GM19395 (cell line): ENCODE results near the gene POLD4.
"Not testable (repeated sequence)": the region's sequence is repeated elsewhere in the genome, so short reads cannot be mapped to it uniquely, and the experiment has no call there.

Source experiments
- ATAC-seq: cut with Tn5 transposase; IDR thresholded peaks from one replicate; pipeline ENCODE4 v1.9.1; 2021; ENCODE audit warnings: mild to moderate bottlenecking, moderate library complexity; ENCODE audit not compliant: unreplicated experiment

The POLD4 gene

DNA sequence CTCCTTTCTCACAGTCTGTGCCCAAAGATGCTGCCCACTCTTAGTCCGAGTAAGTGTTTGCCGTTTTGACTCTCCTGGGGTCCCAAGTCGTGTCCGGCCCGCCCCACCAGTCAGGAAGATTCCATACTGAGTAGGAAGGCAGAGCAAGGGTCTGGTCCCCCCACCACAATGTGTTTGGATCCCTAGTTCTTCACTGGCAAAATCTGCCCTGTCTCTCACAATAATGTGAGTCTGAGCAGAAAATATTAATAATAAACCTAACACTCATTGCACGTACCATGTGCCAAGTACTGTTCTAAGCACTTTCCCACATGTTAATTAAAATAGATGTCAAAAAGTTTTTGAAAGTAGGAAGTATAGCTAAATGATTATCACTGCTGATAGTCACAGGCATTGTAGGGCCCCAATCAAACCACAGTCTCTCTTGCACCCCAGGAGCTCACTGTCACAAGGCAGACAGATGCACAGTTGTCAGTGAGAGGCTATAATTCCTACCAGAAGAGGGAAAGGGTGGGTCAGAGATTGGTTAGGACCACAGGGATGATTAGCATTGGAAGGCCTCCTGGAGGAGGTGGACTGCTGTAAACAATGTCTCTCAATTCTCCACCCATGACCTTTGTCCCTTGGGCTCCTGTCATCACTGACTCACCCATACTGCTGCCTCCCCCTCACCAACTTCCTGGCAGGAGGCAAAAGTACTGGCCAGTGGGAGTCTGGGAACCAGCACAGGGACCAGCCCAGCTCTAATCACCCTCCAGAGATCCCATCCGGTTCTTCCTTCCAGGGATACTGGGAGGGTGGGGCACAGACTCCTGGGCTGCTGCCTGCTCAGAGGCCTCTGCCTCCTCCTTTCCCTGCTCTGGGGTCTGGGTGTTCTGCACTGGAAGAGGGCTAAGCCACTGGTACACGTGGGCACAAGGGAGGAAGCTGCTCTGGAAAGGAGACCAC lies 1.0 kb upstream of the POLD4 start:
- ATAC-seq, result no peak

DNA sequence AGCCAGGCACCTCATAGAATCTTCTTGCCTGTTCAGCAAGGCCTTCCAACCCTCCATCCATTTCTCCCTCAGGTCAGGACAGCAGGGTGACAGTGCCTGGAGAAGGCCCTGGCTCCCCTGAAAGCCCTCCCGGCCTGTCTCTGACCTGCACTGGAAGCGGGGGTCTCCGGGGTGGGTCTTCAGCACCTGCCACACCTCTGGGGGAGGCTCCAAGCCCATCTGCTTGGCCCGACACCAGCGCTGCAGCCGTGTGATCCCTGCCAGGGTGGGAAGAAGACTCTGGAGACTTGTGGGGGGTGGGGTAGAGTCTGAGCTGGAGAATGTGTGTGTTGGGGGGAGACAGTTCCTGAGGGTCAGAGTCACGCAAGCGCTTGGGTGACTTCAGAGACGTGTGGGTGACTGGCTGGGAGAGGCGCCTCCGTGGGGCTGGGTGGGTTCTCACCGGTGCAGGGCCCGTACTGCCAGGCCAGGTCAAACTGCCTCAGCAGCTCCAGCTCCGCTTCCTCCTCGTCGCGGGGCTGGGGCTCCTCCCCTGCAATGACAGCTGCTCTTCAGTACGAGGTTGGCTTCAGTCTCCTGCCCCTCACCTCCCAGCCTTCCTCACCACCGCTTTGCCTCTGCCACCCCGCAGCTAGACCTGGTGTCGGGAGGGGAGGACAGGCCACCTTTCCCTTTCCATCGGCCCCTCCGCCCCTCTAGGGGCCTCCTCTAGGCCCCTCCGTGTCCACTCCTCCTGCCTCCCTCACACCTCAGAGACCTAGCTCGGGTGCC lies 615 bp downstream of the POLD4 start:
- peak; percentile 24 for ATAC-seq

- ATAC-seq, result no peak
Observed at GRCh38 chr11:67351275-67352005, 1.9 kb downstream of the POLD4 start.

DNA sequence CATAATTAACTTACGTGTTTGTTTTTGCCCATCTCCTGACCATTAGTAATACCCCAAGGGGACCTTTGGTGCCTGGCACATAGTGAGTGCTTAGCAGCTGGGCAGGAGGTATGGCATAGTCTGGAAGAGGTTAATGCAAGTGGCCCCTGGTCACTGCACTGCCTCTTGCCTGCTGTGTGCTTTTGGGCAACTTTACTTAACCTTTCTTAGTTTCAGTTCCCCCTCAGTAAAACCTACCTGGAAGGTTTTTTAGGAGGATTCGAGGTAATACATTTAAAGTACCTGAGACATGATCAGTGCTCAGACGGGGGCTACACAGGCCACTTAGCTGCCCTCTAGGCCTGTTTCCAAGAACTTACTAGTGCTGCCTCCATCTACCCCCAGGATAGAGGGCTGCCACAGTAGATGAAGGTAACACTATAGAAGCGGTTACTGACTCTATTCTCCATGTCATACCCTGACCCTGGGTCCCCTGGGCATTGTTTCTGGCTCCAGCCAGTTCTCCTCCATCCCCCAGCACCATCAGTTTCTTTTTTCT lies 3.3 kb downstream of the POLD4 start:
- no peak for ATAC-seq

GRCh38 chr11:67349457-67349856 lies 3.9 kb downstream of the POLD4 start:
- ATAC-seq, result no peak

GRCh38 chr11:67349036-67349435 lies 4.3 kb downstream of the POLD4 start:
- no peak for ATAC-seq

DNA sequence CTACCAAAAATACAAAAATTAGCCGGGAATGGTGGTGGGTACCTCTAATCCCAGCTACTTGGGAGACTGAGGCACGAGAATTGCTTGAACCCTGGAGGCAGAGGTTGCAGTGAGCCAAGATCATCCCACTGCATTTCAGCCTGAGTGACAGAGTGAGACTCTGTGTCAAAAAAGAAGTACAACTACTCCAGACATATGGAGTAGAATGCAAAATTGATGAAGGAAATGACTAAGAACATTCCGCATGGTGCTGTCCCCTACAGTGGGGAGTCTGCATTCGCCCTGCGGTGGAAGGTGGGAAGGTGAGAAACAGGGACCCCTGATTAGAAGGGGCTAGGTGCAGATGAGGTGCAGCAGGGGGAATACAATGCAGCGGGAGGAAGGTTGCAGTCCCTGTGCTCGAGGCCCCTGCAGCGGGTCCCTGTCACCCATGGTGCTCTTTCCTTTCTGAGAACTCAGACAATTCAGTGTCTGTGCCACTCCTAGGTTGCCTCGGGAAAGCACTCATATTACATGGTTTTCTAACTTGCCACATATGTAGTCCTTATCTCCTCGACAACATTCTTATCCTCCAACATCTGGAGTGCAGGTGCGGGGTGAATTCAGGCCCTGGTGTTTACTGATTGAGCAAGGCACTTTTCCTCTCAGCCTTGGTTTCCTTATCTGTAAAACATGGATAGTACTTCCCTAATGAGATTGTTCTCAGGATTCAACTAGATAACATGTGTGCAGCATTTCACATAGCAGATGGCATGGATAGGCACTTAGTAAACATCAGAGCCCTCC lies 5.2 kb downstream of the POLD4 start:
- no peak for ATAC-seq

DNA sequence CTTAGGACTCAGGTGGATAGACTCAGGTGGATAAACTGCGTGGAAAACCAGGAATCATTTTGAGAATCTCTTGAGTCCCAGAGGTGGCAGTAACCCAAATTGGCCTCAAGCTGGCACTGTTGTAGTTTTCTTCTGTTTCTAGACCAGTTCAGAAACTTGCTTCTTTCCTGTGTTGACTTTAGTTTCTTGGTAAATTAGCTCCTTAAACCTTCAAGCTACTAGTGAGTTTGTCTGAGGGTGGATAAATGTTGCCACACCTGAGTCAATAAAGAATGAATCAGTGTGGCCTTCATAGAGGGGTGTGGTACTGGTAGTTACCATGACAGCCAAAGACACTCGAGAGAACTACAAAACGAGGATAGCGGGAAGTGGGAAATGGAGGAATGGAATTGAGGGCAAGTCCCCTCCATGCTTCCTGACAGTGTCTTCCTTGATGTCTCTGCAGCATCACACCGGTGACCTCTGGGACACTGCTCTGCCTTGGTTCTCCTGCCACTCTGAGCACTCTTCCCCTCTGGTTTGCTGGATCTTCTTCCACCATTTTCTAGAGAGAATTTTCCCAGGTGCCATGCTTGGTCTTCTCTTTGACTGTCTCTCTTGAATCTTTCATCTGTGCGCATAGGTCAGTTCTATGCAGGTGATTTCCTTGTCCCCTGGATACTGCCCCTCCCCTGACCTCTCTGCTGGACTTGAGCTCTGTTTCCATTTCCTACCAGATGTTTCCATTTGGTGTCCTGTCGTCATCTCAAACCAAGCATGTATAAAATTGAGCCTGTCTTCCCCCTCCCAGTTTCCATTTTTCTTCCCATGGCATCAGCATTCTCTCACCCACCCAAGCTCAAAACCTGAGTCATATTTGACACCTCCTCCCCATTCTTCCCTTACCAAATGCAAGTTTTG lies 7.2 kb downstream of the POLD4 start:
- ATAC-seq, result no peak

GRCh38 chr11:67345247-67345919 lies 8.0 kb downstream of the POLD4 start:
- ATAC-seq, result no peak

DNA sequence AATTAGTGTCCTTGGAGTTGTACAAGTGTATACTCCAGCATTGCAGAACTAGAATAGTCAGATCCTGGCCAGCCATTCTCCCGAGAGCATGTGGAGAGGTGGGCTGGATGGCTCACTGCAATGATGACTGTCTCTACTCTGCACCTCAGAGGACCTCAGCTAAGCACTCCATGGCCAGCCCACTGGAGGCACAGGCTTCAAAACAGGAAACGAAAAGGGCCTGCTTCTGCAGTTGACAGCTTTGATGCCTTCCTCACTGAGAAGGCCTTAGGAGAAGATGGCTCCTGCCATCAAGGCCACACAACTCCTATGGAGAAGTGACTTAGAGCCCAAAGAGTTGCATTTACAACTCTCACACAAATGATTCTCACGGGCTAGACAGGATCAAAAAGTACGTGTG lies 9.1 kb downstream of the POLD4 start:
- ATAC-seq, result no peak

- ATAC-seq, result no peak
Observed at GRCh38 chr11:67337257-67337656, 16.1 kb downstream of the POLD4 start.

DNA sequence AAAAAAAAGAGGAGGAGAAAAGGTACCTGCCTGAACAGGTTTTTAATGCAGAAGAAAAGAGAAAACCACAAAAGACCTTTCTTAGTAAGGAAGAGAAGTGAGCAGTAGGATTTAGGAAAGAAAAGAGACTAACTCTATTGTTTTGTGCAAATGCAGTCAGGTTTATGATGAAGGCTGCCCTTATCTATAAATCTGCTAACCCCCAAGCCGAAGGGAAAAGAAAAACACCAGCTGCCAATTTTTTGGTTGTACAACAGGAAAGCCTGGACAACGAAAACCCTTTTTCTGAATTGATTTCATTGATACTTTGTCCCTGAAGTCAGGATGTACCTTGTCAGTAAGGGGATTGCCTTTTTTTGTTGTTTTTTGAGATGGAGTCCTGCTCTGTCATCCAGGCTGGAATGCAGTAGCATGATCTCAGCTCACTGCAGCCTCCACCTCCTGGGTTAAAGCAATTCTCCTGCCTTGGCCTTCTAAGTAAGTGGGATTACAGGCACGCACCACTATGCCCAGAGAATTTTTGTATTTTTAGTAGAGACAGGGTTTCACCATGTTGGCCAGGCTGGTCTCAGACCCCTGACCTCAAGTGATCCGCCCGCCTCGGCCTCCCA lies 21.2 kb downstream of the POLD4 start:
- no peak for ATAC-seq

- ATAC-seq, result no peak
Observed at GRCh38 chr11:67323526-67323925, 29.8 kb downstream of the POLD4 start.

- ATAC-seq, result no peak
Observed at GRCh38 chr11:67322049-67322448, 31.3 kb downstream of the POLD4 start.

- no peak for ATAC-seq
Observed at GRCh38 chr11:67321313-67321871, 32.0 kb downstream of the POLD4 start.

DNA sequence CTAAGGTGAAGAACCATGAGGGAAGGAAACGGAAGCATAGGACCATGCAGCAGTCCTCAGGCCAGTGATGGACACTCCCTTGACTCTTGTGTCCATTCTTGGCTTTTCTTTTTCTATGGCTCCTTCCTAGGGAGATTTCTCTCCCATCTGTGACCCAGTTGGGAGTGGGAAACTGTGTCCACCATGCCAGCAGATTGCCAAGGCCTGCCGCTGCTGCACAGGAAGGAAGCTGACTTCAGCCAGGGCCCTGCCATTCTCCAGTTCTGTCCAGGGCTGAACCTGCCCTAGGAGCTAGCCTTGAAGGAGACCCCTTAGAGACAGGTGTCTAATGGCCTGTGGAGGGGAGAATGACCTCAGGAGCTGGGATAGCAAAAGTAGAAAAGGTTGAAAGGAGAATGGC lies 32.7 kb downstream of the POLD4 start:
- no peak for ATAC-seq

DNA sequence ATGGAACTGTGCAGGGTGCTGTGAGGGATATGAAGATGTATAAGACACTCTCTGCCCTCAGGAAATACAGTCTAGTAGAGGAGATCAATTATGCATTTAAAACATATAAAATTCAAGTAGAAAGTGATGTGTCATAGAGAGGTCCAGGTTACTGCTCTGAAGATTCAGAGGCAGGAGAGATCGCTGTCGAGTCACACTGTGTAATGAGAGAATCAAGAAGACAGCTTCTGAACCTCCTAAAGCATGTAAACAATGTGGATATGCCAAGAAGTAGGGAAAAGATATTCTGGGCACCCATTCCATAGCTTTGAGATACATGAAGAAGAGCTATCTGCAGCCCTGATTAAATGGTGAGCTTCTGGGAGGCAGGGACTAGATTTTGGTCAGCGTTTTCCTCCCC lies 33.3 kb downstream of the POLD4 start:
- no peak for ATAC-seq

GRCh38 chr11:67318876-67319275 lies 34.5 kb downstream of the POLD4 start:
- not testable (repeated sequence) for ATAC-seq
